GM10266 (cell line): Measurements from ENCODE around the gene COBLL1.
"Not testable (repeated sequence)": the region's sequence is repeated elsewhere in the genome, so short reads cannot be mapped to it uniquely, and the experiment has no call there.

Source experiments
- DNase-seq: peaks from one replicate; pipeline ENCODE4 v3.0.0; 2012; ENCODE audit errors: extremely low spot score
- CTCF ChIP-seq: IDR thresholded peaks from 2 replicates; pipeline ENCODE4 v1.5.1; 2012; ENCODE audit warnings: mild to moderate bottlenecking, low read depth; ENCODE audit not compliant: control insufficient read depth, insufficient read depth; ENCODE audit errors: missing control alignments

Gene COBLL1

GRCh38 chr2:164869420-164869772 is 27.8 kb upstream of the COBLL1 start:
- no peak for TF ChIP-seq CTCF

GRCh38 chr2:164868563-164869419 is 27.2 kb upstream of the COBLL1 start:
- TF ChIP-seq CTCF = no peak
- no peak for DNase-seq

More at GRCh38 chr2:164869420-164869772, 27.8 kb upstream of the COBLL1 start:
- DNase-seq = no peak

GRCh38 chr2:164867779-164868397 is 26.3 kb upstream of the COBLL1 start:
- TF ChIP-seq CTCF = no peak
- DNase-seq = no peak

GRCh38 chr2:164866381-164866780 is 24.8 kb upstream of the COBLL1 start:
- DNase-seq = not testable (repeated sequence)

GRCh38 chr2:164860694-164861042 is 19.0 kb upstream of the COBLL1 start:
- DNase-seq = no peak
- no peak for TF ChIP-seq CTCF

GRCh38 chr2:164859906-164860693 is 18.5 kb upstream of the COBLL1 start:
- DNase-seq = not testable (repeated sequence)

- no peak for DNase-seq
- TF ChIP-seq CTCF = no peak
Measured at GRCh38 chr2:164859251-164859818, 17.7 kb upstream of the COBLL1 start.

- no peak for DNase-seq
- no peak for TF ChIP-seq CTCF
Measured at GRCh38 chr2:164852086-164852485, 10.5 kb upstream of the COBLL1 start.
